Neural progenitor cell (in vitro differentiated cells): ENCODE data around the gene ANKRD60.

Experiments used
- EZH2phosphoT487 ChIP-seq: fragments of 200-600 bp; sonication (generic); IDR thresholded peaks from 2 replicates; pipeline ENCODE4 v1.6.1; 2017; ENCODE audit warnings: antibody characterized with exemption
- TF ChIP-seq, protein P1 (sequence below): fragments of 200-600 bp; sonication (generic); IDR thresholded peaks from 2 replicates; pipeline ENCODE4 v1.5.1; 2017; ENCODE audit warnings: antibody characterized with exemption, mild to moderate bottlenecking

GRCh38 chr20:58219342-58219700 lies 9.1 kb downstream of the ANKRD60 start:
- TF ChIP-seq, protein P1, sequence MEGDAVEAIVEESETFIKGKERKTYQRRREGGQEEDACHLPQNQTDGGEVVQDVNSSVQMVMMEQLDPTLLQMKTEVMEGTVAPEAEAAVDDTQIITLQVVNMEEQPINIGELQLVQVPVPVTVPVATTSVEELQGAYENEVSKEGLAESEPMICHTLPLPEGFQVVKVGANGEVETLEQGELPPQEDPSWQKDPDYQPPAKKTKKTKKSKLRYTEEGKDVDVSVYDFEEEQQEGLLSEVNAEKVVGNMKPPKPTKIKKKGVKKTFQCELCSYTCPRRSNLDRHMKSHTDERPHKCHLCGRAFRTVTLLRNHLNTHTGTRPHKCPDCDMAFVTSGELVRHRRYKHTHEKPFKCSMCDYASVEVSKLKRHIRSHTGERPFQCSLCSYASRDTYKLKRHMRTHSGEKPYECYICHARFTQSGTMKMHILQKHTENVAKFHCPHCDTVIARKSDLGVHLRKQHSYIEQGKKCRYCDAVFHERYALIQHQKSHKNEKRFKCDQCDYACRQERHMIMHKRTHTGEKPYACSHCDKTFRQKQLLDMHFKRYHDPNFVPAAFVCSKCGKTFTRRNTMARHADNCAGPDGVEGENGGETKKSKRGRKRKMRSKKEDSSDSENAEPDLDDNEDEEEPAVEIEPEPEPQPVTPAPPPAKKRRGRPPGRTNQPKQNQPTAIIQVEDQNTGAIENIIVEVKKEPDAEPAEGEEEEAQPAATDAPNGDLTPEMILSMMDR, result no peak
- no peak for TF ChIP-seq EZH2phosphoT487
